Transverse colon (tissue), 3 donors: Measurements from ENCODE around the gene TMEM240.

Experiments used
- POLR2A ChIP-seq: fragments of 450-650 bp; IDR thresholded peaks from one replicate; pipeline ENCODE4 v1.6.1; 2016; ENCODE audit warnings: antibody characterized with exemption, mild to moderate bottlenecking, moderate library complexity
- TF ChIP-seq, protein P1 (sequence below), 5 experiments: fragments of 200-600 bp in 3 of 5; fragments of 450-650 bp in 2 of 5; sonication (generic) in 3 of 5; IDR thresholded peaks; 1 replicate in 2 of 5; 2 replicates in 3 of 5; pipeline ENCODE4 v1.5.1; 2016 to 2017; ENCODE audit warnings: antibody characterized with exemption in 5 of 5, inconsistent platforms in 3 of 5, mild to moderate bottlenecking in 2 of 5, moderate library complexity in 1 of 5

DNA sequence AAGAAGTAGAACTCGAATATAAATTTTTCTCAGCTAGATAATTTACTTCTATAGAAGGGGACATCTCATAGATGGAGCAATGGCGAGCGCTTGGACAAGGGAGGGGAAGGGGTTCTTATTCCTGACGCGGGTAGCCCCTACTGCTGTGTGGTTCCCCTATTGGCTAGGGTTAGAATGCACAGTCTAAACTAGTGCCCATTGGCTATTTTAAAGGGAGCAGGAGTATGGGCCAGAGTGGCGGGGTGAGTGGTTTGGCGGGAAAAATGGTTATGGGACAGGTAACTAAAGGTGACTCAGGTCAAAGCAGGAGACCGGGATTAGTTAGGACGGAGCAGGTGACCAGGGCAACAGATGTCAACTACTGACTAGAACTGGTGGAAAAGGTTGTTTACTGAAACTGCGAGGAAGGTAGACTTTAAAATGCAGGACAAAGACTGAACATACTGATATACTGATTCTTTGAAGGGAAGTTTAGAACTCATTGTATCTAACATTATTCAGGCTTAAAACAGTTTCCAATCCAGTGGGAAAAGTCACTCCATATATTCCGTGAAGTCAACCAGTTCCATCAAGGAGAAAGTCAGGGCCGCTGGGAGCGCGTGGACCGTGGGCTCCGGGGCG is 29.4 kb downstream of the TMEM240 start:
- no peak for TF ChIP-seq POLR2A
- TF ChIP-seq, protein P1, sequence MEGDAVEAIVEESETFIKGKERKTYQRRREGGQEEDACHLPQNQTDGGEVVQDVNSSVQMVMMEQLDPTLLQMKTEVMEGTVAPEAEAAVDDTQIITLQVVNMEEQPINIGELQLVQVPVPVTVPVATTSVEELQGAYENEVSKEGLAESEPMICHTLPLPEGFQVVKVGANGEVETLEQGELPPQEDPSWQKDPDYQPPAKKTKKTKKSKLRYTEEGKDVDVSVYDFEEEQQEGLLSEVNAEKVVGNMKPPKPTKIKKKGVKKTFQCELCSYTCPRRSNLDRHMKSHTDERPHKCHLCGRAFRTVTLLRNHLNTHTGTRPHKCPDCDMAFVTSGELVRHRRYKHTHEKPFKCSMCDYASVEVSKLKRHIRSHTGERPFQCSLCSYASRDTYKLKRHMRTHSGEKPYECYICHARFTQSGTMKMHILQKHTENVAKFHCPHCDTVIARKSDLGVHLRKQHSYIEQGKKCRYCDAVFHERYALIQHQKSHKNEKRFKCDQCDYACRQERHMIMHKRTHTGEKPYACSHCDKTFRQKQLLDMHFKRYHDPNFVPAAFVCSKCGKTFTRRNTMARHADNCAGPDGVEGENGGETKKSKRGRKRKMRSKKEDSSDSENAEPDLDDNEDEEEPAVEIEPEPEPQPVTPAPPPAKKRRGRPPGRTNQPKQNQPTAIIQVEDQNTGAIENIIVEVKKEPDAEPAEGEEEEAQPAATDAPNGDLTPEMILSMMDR (IDR thresholded peaks at IDR 0.05), result peak in 1 of 5 experiments; percentile 24
